GM21423 (cell line): ENCODE results near the gene IL6ST.
A peak's percentile ranks its signal among the peaks of the same experiment; 100 is the strongest.

Source experiments
- ATAC-seq: cut with Tn5 transposase; IDR thresholded peaks from one replicate; pipeline ENCODE4 v1.9.1; 2021; ENCODE audit warnings: mild to moderate bottlenecking, moderate library complexity; ENCODE audit not compliant: unreplicated experiment

The IL6ST gene

DNA sequence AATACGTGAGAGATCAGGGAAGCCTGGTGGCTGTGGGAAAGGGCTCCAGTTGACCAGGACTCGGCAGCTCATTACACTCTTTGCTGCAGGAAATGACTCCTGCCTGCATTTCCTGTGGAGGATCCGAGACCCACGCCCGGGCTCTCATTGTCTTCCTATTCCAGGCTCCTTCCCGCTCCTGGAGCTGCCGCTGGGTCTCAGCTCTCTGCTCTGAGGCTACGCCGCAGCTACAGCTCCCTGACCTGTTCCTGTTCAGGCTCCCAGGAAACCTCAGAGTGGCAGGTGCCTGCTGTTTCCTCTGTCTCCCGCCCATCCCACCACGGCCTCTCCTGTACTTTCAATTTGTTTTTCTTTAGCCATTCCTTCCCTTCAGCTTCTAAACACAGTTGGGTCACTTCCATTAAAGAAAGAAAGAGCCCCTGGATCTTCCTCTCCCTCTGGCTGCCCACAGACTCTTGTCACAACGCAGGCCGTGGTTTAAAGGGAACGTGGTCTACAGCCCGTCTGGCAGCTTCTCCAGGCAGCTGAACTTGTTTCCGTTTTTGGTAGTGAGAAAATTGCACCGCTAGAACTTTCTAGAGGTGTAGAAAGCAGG, 71.5 kb downstream of the IL6ST start:
- ATAC-seq = no peak

DNA sequence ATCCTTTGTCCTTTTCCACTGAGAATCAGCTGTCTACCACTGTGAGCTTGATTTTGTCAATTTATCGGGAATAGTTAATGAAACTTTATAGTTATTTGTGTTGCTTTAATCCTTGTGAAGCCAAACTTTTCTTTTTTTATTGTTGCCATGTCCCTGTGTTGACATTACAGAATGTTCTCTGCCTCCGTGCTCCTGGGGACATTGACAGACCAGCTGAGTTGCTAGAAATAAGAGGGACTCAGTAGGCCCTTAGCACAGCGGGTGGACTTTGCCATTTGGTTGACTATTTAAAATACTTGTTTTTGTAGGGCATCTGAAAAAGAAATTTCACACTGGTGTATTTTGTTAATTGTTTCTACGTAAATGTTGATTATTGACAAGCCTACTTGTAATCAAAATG, 73.1 kb downstream of the IL6ST start:
- no peak for ATAC-seq

DNA sequence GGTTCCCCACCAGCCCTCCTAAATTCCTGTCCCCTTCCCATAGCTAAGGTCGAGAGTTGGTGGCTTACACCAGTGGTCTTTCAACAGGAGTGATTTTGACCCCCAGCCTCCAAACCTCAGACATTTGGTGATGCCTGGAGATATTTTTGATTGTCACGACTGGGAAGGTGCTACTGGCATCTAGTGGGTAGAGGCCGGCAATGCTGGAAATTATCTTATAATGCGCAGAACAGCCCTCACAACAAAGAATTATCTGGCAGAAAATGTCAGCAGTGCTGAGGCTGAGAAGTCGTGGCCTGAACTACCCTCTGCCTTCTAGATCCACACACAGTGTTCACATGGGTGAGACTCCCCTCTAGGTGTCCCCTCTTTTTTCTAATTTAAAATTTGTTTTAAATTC, 74.0 kb downstream of the IL6ST start:
- no peak for ATAC-seq

DNA sequence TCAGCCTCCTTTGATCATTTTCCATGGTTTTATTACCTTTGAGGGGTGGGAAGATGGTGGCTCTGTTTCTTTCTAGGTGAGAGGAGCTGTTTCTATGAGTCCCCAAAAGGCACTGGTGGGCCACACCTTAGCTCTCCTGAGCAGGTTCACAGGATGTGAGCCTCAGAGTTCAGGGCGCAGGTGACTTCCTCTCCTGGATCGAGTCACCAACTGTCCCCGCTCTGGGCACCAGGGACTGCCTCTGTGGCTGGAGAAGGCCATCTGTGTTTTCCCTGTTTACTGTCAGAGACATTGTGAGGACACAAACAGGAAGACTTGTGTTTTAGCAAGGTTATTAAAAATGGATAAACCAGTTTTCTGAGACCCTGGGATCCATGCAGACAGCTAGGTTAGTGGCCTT, 75.1 kb downstream of the IL6ST start:
- no peak for ATAC-seq

DNA sequence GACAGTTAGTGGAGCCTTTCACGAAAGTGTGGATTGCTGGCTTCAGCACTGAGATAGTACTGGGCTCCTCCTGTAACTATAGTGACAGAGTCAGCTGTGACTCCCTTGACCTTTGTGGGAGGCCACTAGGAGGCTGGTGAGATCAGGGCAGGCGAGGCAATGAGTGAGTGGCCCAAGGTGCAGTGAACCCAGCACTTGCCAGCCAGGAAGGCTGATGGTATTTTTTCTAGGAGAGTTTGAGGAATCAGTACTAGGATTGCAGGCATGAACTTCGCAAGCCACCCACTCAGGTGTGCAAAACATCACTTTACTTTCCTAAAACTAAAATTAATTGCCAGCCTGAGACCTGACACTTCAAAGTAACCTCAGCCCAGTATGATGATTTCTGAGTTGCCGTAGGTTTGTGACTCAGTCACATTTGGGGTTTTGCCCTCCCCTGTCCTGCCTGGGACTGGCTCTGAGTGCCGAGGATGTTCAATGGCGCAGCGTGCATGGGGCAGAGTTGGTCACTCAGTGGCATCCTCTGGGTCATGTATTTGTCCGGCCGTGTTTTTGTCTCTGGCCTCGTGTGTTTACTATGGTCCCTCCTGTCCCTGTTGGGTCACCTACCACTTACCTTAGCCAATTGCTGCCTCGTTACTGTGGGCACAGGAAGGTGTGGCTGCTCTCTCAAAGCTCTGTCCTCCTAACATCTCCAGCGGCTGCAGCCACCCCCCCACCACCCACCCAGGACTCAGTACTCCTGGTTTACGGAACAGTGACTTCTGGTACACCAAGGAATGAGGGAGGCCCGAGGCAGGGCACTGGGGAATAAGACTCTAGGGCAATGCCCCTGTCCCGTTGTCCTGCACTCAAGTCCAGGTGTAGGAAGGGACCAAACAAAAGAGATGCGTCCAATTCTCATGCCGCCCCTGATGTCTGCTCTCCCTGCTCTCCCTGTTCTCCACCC, 76.4 kb downstream of the IL6ST start:
- no peak for ATAC-seq

DNA sequence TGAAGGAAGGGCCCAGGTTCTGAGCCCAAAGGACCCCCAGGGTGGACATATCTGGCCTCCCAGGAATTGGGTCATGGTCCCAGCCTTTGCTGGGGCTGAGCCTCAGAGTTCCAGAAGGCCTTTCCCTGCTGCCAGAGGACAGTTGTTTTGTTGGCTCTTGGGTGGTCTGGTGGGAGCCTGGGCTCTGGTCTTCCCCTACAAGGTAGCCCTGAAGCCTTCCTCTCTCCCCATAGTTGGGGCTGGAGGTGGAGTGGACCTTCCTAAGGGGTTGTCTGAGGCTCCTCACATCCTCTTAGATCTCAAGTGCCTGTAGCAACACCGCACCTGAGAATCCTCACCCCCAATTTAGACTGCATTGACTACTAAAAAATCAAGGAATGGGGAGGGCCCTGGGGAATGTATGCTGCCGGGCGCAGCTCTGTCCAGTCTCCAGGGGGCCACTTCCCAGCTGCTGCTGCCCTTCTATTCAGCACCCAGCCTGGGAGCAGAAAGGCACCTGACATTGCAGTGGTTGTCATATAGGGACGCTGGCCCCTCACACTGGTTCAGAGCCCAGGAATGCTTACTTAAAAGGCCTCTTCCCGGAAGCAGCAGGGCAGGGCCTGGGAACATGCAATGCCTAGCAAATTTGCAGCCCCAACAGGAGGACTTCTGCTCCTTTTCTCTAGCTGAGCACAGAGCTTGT, 77.2 kb downstream of the IL6ST start:
- ATAC-seq = no peak

DNA sequence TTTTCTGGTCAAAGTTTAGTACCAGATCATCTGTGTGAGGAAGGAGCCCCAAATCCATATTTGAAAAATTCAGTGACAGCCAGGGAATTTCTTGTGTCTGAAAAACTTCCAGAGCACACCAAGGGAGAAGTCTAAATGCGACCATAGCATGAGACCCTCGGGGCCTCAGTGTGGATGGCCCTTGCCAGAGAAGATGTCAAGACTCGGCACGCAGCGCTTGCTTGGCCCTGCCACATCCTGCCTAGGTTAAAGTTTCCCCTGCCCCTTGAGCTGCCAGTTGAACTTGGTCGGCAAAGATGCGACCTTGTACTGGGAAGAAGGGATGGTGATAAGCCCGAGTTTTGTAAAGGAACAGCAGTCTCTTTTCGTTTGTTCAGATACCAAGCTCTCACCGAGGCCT, 77.8 kb downstream of the IL6ST start:
- ATAC-seq = no peak

DNA sequence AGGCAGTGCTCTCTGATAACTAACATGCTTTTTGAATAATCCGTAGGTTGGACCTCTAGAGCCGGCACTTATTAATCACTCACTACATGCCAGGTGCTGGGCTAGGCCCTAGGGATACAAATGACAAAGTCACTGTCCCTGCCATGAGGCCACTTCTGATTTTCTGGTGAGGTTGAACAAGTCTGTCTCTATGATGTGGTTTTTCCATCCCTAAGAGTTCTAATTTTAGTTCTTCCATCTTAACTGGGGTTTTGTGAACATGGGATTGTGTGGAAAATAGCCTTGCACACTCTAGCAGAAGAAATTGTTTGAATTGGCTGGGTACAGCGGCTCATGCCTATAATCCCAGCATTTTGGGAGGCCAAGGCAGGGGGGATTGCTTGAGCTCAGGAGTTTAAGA, 79.0 kb downstream of the IL6ST start:
- ATAC-seq = no peak

DNA sequence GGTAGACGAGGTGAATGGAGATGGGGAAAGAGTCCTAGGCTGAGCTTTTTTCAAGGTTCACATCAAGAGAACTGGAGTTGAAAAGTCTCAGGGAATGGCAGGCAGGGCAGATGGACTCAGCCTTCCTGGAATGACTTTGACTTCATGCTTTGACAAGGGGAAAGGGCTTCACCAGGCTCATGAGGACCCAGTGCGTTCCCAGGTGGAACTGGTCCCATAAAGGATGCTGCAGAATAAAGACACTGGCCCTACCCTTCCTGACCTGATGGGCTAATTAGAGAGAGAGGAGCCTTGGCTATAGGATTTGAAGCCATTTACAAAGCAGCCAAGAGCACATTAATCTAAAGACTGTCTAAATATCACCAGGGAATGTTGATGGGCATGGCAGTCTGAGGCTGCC, 79.8 kb downstream of the IL6ST start:
- no peak for ATAC-seq

DNA sequence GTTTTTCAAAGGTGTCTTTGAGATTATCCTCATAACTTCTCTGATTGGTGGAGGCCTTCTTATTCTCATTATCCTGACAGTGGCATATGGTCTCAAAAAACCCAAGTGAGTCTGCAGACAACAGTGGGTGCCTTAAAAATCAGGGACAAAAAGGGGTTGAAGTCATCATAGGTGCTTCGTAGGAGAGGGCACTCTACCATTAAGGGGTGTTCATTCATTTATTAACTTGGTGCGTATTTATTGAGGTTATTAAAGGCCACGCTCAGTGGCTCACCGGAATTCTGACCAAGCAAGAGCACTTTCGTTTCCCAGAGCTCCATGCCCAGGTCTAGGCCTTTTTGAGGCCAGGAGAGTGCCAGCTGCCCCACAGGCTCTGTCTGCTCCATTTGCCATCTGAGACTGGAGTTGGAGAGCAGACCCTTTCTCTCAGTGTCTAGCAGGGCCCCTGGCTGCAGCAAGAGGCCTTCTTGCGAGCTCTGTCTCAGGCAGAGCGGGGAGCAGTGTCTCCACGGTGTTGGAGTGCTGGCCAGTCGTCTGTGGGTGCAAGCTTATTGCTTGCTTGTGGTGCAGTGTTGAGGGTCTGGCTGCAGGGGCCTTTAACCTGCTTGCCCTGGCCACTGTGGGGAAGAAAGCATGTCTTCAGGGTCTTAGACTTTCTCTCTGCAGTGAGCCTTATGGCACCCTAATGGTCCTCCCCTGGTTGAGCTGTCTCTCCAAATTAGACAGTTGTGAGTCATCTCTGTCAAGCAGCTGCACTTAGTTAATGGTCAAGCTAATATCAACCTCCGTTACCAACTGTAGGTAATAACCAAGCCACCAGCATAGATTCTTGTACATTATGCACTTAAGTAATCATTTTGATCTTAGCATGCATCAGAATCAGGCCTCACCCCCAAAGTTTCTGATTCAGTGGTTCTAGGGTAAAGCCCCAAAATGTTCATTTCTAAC, 81.0 kb downstream of the IL6ST start:
- peak; percentile 95 for ATAC-seq

DNA sequence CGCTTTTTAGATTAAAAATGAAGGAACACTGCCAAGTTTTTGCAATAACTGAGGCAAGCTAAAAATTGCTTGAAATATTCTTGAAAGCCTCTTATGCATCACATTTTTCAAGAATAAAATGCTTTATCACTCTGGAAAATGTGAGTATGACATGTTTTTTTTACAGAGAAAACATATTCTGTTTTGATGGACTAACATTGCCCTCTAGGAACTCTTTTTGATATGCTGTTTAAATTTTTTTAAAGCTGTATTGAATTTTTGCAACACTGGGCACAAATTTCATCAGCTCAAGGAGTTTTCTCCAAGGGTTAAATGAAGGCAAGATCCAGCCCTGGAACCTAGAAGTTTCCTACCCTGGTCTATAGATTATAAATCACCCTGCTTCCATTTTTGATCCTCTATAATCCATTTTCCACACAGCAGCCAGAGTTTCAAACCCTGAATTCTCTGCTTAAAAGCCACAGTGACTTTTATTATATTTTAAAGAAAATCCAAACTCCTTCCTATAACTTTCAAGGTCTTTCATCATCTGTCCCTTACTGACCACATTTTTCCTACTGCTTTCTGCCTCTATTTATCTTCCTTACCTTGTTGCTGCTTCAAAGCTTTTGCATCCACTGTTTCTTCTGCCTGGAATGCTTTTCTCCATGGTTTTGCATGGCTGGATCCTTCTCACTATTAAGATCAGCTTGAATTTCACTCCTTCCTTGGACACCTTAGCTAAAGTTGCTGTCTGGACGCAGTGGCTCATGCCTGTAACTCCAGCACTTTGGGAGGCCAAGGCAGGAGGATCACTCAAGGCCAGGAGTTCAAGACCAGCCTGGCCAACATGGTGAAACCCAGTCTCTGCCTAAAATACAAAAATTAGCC, 82.7 kb downstream of the IL6ST start:
- ATAC-seq = no peak

DNA sequence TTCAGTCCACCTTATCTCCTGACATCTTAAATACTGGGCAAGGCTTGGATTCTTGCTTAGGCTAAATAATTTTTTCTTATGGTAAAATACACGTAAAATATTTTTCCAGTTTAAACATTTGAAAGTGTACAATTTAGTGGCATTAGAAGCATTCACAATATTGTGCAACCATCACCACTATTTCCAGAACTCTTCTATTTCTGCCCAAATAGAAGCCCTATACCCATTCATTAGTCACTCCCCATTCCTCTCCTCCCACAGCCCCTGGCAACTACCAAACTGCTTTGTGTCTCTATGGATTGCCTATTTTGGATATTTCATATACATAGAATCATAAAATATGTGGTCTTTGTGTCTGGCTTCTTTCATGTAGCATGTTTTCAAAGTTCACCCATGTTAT, 86.0 kb downstream of the IL6ST start:
- no peak for ATAC-seq

DNA sequence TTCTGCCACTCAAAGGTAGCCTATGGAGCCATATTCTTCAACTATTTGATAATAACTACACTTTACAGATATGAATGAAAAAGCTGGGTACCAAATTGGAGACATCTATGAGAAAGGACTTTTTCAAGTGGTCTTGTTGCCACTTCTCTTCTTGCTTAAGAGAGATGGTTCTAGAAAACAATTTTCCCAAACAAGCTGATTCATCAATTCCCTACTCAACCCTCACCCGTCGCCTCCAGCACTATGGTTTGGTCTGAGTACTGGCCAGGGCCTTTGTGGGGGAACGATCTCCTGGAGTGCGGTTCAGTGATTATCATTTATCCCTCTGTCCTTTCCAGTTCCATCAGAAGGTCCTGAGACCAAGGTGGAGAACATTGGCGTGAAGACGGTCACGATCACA, 86.8 kb downstream of the IL6ST start:
- no peak for ATAC-seq

DNA sequence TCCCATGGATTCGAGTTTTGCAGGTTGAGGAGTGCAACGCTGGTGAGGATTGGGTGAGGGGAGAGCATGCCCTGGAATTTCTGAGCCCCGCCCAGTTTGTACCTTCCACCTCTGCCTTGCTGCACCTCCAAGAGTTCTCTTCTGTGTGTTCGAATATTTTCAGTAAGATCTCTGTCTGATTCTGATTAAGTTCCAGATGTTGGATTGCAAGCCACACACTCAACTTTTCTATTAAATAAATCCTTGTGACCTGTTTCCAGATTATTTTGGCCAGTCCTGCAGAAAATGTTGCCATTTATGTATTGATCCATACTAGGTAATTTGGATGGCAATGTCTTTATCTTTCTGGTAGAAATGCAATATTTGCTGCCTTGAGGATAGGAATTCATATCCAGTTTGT, 89.5 kb downstream of the IL6ST start:
- ATAC-seq = no peak

DNA sequence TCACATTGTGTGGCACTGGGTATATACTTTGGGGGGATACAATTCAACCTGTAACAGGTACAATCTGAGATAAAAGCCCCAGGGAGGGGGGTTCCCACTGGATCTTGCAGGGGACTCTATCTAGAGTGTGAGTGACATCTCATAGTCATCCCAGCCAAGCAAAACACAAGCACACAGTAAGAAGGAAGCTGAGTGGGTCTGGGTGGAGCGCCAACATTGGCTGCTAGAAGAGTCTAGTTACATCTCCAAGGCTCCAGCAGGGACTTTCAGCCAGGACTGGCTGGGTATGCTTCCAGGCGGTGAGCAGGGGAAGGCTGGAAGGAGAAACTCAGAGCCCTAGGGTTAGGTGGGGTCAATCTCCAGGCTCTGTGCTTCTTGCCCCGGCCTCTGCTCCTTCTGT, 90.6 kb downstream of the IL6ST start:
- ATAC-seq = no peak

DNA sequence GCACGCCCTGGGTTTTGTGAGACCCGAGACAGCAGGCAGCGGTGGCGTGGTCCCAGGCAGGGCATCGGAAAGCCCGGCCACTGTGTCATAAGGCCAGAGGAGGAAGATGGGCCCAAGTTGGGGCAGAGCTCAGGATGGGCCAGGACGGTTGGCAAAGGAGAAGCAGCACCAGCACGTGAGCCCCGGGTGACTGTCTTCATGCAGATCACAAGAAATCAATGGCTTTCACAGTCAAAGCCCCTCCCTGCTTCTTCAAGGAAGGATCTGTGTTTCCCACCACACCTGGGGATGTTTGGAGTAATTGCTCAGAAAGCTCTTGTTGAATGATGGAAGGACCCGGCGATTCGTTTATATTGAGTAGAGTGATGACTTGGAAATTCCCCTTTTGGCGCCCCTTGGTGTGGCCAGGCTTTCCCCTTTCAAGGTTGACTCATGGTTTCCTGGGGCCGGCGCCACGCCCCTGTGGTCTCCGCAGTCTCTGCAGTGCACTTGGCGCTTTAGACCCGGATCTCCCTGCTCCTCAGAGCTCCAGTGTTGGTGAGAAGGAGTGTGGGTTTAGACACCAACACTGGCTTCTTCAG, 91.6 kb downstream of the IL6ST start:
- peak; percentile 86 for ATAC-seq

DNA sequence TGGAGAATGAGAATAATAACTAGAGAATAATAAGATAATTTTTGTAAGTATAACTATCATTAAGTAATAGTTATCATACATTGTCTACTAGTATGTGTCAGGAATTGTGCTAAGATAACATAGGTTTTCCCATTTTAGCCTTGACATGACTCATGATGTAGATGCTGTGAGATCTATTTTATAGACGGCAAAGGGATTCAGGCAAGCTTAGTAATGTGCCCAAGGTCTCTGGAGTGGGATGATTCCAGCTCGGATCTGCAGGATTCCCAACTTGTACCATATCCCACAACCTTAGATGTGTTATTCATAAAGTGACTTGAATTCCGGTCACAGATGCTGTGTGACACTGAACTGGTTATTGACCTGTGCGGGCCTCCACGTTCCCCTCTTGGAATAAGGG, 92.1 kb downstream of the IL6ST start:
- no peak for ATAC-seq

DNA sequence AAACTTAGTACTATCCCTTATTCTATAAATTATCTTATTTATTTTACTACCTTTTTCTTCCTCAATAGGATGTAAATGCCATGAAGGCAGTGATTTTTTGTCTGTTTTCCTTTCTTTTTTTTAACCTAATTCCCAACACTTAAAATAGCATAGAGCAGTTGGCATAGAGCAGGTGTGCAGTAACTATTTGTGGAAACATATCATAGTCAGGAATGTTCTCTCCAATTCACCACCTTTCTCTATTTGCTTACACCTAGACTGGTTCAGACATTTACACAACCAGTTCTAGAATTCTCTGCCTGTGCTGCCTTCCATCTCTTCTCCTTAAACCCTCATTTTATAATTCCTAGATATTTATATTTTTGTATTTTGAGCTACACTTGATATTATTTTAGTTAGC, 94.0 kb downstream of the IL6ST start:
- ATAC-seq = no peak

DNA sequence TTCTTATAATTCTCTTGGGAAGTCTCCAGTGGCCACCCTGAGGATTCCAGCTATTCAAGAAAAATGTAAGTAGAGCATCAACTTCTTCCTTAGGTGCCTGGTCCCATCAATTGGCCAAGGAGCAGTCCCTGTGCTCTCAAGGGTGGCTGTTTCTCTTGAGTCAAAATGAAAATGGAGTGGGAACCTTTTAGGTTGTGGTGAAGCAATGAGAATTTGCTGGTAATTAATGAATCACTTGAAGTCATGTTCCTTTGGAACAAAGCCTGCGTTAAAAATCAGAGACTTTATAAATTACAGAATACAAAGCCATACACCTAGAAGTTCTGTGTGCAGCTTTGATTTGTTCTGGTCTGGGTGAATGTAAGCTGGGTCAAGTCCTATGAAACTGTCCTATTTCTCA, 94.7 kb downstream of the IL6ST start:
- ATAC-seq = no peak

DNA sequence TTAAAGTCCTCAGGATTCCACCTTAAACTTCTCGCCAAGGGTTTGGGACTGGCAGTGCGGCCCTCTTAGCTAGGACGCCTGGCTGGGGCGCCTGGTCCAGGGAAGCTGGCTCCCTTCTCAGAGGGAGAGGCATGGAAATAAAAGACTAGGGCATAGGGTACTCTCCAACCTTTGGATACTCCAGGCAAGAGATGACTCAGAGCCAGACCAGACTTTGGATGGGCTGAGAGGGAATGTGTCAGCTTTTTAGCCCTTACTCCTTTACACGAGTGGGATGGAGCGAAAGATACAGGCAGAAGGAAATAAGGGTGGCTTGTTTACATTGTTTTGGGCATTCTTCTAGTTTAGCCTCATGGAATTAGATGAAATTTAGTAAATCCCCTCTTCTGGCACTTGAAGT, 95.4 kb downstream of the IL6ST start:
- no peak for ATAC-seq
